ENCODE measurements around the gene LAMA1. TPM values are rescaled to one million over a fixed set of nuclear protein-coding genes. Genes with fewer than 3 reads are reported as not detected.
A peak's percentile ranks its signal among the peaks of the same experiment; 100 is the strongest.

Gene LAMA1
- total and polyA plus RNA-seq, 8 donors, result 0.31 to 1.7 (median 1.2) TPM; not detected in 5

DNA sequence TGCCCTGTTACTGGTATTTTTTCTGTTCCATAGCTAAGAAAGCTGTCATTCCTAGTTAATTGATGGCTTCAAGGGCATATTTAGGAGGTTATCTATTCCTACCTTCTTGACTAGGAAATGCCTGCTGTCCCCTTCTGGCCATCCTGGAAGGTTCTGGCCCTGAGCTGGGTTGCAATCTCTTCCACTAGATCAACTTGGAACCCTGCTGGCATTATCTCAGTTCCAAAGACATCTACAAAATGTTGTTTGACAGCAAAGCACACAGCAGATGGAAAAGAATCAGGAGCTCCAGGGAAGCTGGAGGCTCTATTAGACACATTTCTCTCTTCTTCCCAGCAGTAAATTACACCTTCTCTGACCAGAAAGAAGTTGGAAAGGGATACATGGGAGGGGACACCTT lies 196.0 kb downstream of the LAMA1 start:
- Histone ChIP-seq H3K9me3 (no peaks in the 10 kb centered on the region), H3K27me3 (no peaks in the 10 kb centered on the region), H3K27ac (no peak overlapping the region), H3K4me1 (no peaks in the 10 kb centered on the region), H3K36me3 (no peaks in the 10 kb centered on the region), H3K4me3 (no peak overlapping the region)
- TF ChIP-seq CTCF (IDR thresholded peaks at IDR 0.05) (no peak), POLR2AphosphoS5 (IDR thresholded peaks at IDR 0.05) (no peak), EP300 (IDR thresholded peaks at IDR 0.05) (no peak), POLR2A (IDR thresholded peaks at IDR 0.05) (no peak)
- intact Hi-C loops (cut with DNase I; ENCODE audit: low total_unique reads), result loop anchor here (10.0 kb wide), 1 partner anchor 73 kb away; no protein-coding TSS in a partner anchor
- DNase-seq, result no peak

DNA sequence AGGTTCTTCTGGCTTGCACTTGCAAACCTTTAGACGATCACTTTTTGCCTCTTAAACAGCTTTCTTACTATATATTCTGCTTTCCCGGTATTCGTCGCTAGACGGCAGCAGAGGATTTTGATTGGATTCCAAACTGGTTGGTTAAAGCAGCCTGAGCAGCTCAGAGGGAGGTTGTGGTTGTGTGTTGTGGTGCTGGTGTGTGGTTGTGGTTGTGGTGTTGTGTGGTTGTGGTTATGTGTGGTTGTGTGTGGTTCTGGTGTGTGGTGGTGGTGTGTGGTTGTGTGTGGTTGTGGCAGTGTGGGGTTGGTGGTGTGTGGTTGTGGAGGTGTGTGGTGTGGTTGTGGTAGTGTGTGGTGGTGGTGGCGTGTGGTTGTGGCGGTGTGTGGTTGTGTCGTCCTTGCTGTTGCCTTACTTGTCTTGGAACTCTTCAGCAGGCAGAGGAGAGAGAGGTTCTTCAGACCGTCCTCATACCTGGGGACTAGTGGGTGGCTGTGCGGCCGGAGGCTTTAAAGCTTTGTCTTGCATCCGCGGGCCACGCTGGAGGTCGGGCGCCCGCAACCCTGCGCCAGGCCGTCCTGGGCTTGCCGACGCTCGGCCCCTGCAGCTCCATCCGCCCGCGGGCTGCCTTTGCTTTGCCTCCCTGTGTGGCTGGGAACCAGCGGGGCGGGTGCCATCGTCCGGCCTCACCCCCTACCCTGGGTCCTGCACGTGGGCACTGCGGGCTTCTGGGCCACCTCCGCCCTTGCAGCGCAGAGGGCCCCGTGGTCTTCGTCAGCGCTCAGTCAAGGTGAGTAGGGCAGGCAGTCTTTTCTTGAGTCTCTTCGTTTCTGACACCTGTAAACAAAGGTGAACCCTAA lies 197.3 kb downstream of the LAMA1 start:
- DNase-seq, result peak; percentile 77 to 83
- Histone ChIP-seq H3K27ac (no peak overlapping the region), H3K27me3 (no peaks in the 10 kb centered on the region), H3K9me3 (no peaks in the 10 kb centered on the region), H3K4me3 (no peak overlapping the region), H3K4me1 (no peaks in the 10 kb centered on the region), H3K36me3 (no peaks in the 10 kb centered on the region)
- intact Hi-C loops (cut with DNase I; ENCODE audit: low total_unique reads), result loop anchor here (10.0 kb wide), 1 partner anchor 74 kb away; no protein-coding TSS in a partner anchor
- TF ChIP-seq CTCF (IDR thresholded peaks at IDR 0.05), result peak in 5 of 7 experiments; percentile 30 to 93 (median 53)
- TF ChIP-seq POLR2AphosphoS5 (IDR thresholded peaks at IDR 0.05), result no peak
- 66 to 79% (median 74%) methylated on average over 22 to 37 of the region's 37 CpGs for WGBS, 5 donors

- no peak overlapping the region for H3K4me3 ChIP-seq
Measured at GRCh38 chr18:6917072-6917471, 200.5 kb downstream of the LAMA1 start.

More at GRCh38 chr18:6917072-6917471, 200.5 kb downstream of the LAMA1 start:
- H3K9me3 ChIP-seq, result no peaks in the 10 kb centered on the region
- TF ChIP-seq CTCF (IDR thresholded peaks at IDR 0.05) (no peak), POLR2AphosphoS5 (IDR thresholded peaks at IDR 0.05) (no peak), POLR2A (IDR thresholded peaks at IDR 0.05) (no peak), EP300 (IDR thresholded peaks at IDR 0.05) (no peak)
- H3K27ac ChIP-seq, result no peak overlapping the region
- no peak for DNase-seq
- intact Hi-C loops (cut with DNase I; ENCODE audit: low total_unique reads), result loop anchor here (5.0 kb wide), 1 partner anchor 100 kb away; no protein-coding TSS in a partner anchor
- 75 to 91% (median 88%) methylated on average over 3 of the region's 3 CpGs for WGBS, 5 donors
- H3K27me3 ChIP-seq, result no peaks in the 10 kb centered on the region
- peaks cover 0 to under 1% (median 0%) of the 10 kb centered on the region in 4 donors for H3K36me3 ChIP-seq
- H3K4me1 ChIP-seq, result no peaks in the 10 kb centered on the region
